ENCODE data around the gene ZC3HAV1.

- no peak for TF ChIP-seq CTCF (IDR thresholded peaks at IDR 0.05)
- no peak for TF ChIP-seq POLR2A (IDR thresholded peaks at IDR 0.05)
Measured at GRCh38 chr7:139080905-139081304, 28.6 kb downstream of the ZC3HAV1 start.

Data from adrenal gland (tissue), 5 donors.